Stomach (tissue), 4 donors: Measurements from ENCODE around the gene CA7.

ENCODE experiments used
- CTCF ChIP-seq, 7 experiments: fragments of 450-650 bp in 4 of 7; fragments of 200-600 bp in 3 of 7; sonication (generic) in 3 of 7; IDR thresholded peaks; one replicate each; pipeline ENCODE4 v1.5.1; 2016 to 2019; ENCODE audit warnings: antibody characterized with exemption in 7 of 7, control low read depth in 2 of 7, mild to moderate bottlenecking in 1 of 7
- EP300 ChIP-seq: sonication (generic); formaldehyde crosslinking; IDR thresholded peaks from one replicate; pipeline ENCODE4 v1.6.1; 2017; ENCODE audit warnings: antibody characterized with exemption
- POLR2A ChIP-seq, 4 donors: fragments of 450-650 bp; IDR thresholded peaks; one replicate each; pipeline ENCODE4 v1.6.1; 2016; ENCODE audit warnings: antibody characterized with exemption in 4 of 4, control low read depth in 2 of 4, mild to moderate bottlenecking in 1 of 4, moderate library complexity in 1 of 4
- POLR2AphosphoS5 ChIP-seq, 3 donors: sonication (generic); formaldehyde crosslinking; IDR thresholded peaks; one replicate each; pipeline ENCODE4 v1.6.1; 2016; ENCODE audit warnings: antibody characterized with exemption in 3 of 3

- no peak for TF ChIP-seq EP300
- TF ChIP-seq CTCF (IDR thresholded peaks at IDR 0.05) = no peak
- TF ChIP-seq POLR2A (IDR thresholded peaks at IDR 0.05) = no peak
- TF ChIP-seq POLR2AphosphoS5 (IDR thresholded peaks at IDR 0.05) = no peak
Measured at GRCh38 chr16:66847533-66848067, 3.4 kb downstream of the CA7 start.
